Tracheal epithelial cell (primary cell): ENCODE results near the gene CDCA4. TPM values are rescaled to one million over a fixed set of nuclear protein-coding genes. Genes with fewer than 3 reads are reported as not detected.

Source experiments
- total RNA-seq: library from RNA; depleted of rRNA; stranded (reverse); fragments of >200 nt; gene quantifications from 2 replicates; pipeline ENCODE4 v1.2.1, GENCODE V29; 2014

CDCA4 gene
- total RNA-seq = 53.3 and 55.7 TPM in 2 replicates

DNA sequence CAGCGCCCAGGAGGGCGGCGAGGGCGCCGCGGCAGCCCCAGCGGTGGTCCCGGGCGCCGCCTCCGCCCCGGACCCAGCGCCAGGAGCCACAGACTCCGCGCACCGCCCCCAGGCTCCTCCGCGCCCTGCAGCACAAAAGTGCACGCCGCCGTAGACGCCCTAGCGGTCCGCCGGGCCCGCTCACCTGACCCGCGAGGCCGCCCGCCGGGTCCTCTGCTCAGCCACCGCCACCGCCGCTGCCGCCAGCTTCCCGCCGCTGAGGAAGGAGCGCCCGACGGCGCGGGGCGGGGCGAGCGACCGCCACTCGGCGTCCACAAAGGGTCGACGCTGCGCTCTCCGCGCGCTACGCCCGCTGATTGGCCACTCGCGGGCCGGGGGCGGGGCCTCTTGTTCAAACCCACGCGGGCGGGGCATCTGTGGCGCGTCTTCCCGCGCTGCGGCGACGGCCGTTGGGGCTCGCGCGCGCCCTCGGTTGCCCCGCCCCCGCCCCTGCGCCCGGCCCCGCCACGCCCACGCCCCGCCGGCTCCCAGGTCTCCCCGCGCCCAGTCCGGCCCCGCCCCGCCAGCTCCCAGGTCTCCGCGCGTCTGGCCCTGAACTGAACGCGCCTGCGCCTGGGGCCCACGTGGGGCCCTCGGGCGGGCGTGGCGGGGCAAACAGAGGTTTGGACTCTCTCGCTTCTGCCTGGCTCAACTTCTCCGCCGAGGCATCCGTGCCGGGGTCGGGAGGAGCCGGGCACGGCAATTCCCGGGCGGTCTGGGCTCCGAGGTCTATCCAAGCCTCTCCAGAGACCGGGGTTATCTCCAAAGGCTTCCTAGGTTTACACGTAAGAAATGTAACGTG lies at the start of gene CDCA4:
TSS of gene CDCA4 (minus strand) at position 269 of the 841 bp plus-strand sequence. CDS start 9,154 bp downstream, outside the sequence.

GRCh38 chr14:105065280-105066228 lies 44.7 kb upstream of the CDCA4 start, which contains the start of gene GPR132:
TSS of gene GPR132 (minus strand) at chr14:105065430. CDS start at chr14:105055420, 10,010 bp downstream.

DNA sequence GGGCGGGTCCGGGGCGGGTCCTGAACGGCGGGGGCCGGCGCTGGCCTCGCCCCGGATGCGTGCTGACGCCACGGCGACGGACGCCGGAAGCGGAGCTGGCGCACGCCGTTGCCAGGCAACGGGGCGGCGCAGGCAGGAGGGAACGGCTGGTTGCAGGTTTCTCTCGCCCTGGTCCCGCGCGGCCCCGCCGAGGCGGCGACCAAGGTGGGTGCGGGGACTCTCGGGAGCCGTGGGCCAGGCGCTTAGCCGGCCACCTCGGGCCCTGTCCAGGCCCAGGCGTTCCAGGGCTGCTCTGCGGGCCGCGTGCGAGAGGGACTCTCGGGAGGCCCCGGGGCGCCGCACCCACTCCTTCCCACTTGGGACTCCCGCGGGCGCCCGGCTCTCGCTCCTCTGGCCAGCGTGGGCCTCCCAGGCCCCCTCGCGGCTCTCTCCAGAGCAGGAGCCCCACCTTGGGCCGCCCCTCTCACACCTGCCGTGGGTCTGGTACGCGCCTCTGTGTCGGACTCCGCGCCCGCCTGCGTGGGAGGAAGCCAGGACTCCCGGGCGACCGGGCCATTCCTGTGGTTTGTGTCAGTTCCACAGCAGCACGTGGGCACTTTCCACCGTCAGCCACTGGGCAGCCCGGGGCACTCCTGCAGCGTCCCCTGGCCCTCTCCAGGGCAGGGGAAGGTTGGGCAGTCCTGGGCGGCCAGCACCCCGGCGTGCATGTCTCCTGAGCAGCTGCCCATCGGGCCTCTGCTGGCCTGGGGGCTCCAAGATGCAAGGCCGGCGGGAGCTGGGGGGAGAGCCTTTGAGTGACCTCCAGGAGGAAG lies 35.0 kb downstream of the CDCA4 start, which contains the start of gene CLBA1:
TSS of gene CLBA1 (plus strand) at position 114 of the 812 bp plus-strand sequence. CDS start at position 758, 644 bp downstream.

DNA sequence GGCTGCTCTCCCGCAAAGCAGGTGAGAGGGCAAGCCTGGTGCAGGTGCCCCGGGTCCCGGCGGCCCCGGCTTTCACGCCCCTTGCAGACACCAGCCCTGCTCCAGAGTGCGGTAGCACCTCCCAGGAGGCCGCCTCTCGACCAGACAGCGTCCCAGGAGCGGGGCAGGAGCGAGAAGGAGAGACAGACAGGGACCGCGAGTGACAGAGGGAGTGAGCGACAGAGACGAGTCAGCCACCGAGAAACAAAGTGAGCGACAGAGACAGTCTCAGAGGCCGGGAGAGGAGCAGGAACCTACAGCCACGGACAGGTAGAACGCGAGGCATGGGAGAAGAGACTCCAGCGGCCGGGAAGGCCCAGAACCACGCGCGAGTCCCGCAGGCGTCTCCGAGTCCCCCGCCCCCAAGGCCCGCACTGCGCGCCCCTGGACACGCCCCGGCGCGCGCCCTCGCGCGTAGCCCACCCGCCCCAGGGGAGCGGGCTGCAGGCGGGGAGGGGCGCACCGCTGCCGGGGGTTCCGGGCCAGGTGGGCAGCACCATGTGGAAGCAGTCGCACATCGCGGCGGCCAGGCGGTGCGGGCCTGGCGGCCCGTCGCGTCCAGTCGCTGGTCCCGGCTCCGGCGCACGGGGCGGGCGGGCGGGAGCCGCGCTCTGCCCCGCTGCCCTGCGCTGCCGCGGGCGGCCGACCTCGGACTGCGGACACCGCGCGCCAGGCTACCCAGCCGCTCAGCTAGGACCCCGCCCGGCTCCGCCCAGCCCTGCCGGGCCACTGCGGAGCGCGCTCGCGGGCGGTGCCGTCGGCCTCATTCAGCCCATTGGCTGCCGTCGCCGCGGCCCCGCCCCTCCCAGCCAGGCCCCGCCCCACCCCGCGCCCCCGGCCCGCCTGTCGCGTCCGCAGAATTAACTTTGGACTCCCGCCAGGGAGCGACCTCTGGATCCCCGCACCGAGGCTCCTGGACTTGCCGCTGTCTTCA lies 42.9 kb downstream of the CDCA4 start, which contains the start of gene AHNAK2:
TSS of gene AHNAK2 (minus strand) at position 694 of the 973 bp plus-strand sequence. CDS start at position 557, 137 bp downstream.

Other genes with a start within 250 kb of the CDCA4 start
- gene AKT1, start 225.3 kb downstream of the CDCA4 start, total RNA-seq = 138 and 168 TPM in 2 replicates
- gene ZBTB42, start 220.0 kb downstream of the CDCA4 start, total RNA-seq = 10.4 and 10.8 TPM in 2 replicates
- 36.0 and 49.9 TPM in 2 replicates for gene CEP170B, start 155.8 kb downstream of the CDCA4 start, total RNA-seq
- not detected in 2 replicates for gene PLD4, start 96.2 kb downstream of the CDCA4 start, total RNA-seq
- 423 and 574 TPM in 2 replicates for gene AHNAK2, start 42.7 kb downstream of the CDCA4 start, total RNA-seq
- 9.2 and 14.0 TPM in 2 replicates for gene CLBA1, start 35.3 kb downstream of the CDCA4 start, total RNA-seq
- gene GPR132, start 44.3 kb upstream of the CDCA4 start, total RNA-seq = 0.24 TPM in 1 of 2 replicates, not detected in the other
- 17.4 and 21.7 TPM in 2 replicates for gene JAG2, start 147.7 kb upstream of the CDCA4 start, total RNA-seq
- gene NUDT14, start 160.2 kb upstream of the CDCA4 start, total RNA-seq = 36.9 and 39.2 TPM in 2 replicates
- gene BTBD6, start 227.4 kb upstream of the CDCA4 start, total RNA-seq = 65.8 and 71.0 TPM in 2 replicates